ENCODE measurements around the gene GPR160. TPM values are rescaled to one million over a fixed set of nuclear protein-coding genes. Genes with fewer than 3 reads are reported as not detected.

The GPR160 gene
- total and polyA plus RNA-seq, 2 of the 13 experiments (the other 11 are each of a cell fraction or from before 2014, with no cell fraction given), result 12.1 to 23.2 TPM

DNA sequence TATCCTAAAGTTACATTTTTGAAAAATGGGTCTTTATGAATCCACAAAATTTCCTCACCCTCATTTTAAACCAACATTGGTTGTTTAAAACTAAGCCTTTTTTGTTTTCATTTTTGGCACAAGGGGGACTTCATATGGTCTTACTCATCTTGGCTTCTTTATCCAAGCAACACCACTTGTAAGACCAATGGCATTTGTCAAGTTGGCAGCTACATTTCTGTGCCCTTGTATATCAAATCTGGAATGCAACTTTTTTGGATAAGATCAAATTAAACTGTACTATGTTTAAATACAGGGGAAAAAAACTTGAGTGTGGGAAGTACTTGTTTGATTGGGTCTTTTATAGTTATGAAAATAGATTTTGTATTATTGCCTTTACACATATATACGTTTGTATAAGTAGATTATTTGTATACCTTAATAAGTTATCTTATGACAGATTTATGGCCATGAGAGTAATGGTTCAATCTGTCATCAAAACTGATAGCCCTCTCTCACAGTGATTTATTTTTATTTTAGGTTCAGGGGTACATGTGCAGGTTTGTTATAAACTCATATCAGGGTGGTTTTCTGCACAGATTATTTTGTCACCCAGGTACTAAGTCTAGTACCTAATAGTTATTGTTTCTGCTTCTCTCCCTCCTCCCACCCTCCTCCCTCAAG, 43.4 kb downstream of the GPR160 start (continued):
- TF ChIP-seq, protein P1, sequence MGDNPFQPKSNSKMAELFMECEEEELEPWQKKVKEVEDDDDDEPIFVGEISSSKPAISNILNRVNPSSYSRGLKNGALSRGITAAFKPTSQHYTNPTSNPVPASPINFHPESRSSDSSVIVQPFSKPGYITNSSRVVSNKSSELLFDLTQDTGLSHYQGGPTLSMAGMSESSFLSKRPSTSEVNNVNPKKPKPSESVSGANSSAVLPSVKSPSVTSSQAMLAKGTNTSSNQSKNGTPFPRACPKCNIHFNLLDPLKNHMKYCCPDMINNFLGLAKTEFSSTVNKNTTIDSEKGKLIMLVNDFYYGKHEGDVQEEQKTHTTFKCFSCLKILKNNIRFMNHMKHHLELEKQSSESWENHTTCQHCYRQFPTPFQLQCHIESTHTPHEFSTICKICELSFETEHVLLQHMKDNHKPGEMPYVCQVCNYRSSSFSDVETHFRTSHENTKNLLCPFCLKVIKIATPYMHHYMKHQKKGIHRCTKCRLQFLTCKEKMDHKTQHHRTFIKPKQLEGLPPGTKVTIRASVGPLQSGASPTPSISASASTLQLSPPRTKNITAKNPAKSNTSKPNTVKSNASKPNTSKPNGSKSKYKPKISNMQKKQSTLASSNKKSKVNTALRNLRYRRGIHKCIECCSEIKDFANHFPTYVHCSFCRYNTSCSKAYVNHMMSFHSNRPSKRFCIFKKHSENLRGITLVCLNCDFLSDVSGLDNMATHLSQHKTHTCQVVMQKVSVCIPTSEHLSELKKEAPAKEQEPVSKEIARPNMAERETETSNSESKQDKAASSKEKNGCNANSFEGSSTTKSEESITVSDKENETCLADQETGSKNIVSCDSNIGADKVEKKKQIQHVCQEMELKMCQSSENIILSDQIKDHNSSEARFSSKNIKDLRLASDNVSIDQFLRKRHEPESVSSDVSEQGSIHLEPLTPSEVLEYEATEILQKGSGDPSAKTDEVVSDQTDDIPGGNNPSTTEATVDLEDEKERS (CRISPR knock-in tag; IDR thresholded peaks at IDR 0.05), result no peak
- no peak for TF ChIP-seq ZSCAN25 (CRISPR knock-in tag; IDR thresholded peaks at IDR 0.05)
- no peak for TF ChIP-seq FOXJ3 (CRISPR knock-in tag; IDR thresholded peaks at IDR 0.05; ENCODE audit: borderline replicate concordance)

DNA sequence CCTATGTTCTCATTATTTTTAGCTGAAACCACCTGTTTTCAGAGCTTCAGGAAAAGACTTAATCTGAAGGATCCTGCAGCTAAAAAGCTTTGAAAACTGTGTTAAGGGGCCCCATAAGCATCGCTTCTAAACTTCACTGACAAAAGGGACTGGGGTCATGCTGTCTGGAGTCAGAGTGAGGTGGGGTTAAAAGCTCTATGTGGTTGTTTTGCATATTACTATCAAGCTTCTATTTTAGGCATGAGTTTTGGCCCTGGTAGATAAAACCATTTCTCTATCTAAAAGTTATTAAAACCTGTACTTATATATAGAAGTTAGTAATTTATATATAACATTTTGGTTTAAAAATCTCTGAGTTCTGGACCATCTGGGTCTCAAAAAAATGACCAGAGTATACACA, 45.5 kb downstream of the GPR160 start:
- no peaks in the 10 kb centered on the region for H3K9me3 ChIP-seq (ENCODE audit: low read length)
- H3K79me2 ChIP-seq (ENCODE audit: insufficient read depth, low read length), result no peaks in the 10 kb centered on the region
- CTCF ChIA-PET (ENCODE audit: low intra/inter-chr PET ratio, low total read pairs), result no interaction called here
- FAIRE-seq (no peak), DNase-seq (ENCODE audit: low spot score) (no peak), ATAC-seq (no peak)
- in situ Hi-C loops (cut with HindIII; ENCODE audit: extremely low pct_ligation_motif_present, low pct_unique_long_range_greater_than_20kb) (no loop called here), intact Hi-C loops (cut with micrococcal nuclease; ENCODE audit: unreplicated experiment) (no loop called here)
- WGBS (ENCODE audit: low lambda C conversion rate), result 100% methylated on average over 1 of the region's 1 CpG
- no peaks in the 10 kb centered on the region for H3K27me3 ChIP-seq (ENCODE audit: control insufficient read depth in 1 of 2, insufficient read depth in 2 of 2, low read length in 2 of 2)
- H3K4me3 ChIP-seq (replicated peaks in 1 of 3; ENCODE audit: insufficient read depth in 1 of 3, low read depth in 2 of 3, low read length in 3 of 3), result no peak overlapping the region
- H3K9ac ChIP-seq (ENCODE audit: insufficient read depth, low read depth, low read length), result no peak overlapping the region
- no peak overlapping the region for H3K4me2 ChIP-seq (ENCODE audit: low read depth, low read length)
- BruUV-seq (replicated peaks), result no TSS peak
- peaks cover 27% of the 10 kb centered on the region for H3K4me1 ChIP-seq (ENCODE audit: insufficient read depth, low read length)
- no peaks in the 10 kb centered on the region for H4K20me1 ChIP-seq (ENCODE audit: insufficient read depth, low read length)
- peaks cover 3 to 17% of the 10 kb centered on the region in 2 experiments; a peak in 4 of 5 replicates for H3K36me3 ChIP-seq (replicated peaks in 1 of 2; ENCODE audit: control insufficient read depth in 1 of 2, insufficient read depth in 2 of 2, low read length in 2 of 2)
- no peak overlapping the region for H2AFZ ChIP-seq (ENCODE audit: low read length)
- H3K27ac ChIP-seq (ENCODE audit: extremely low read length, insufficient read depth, low read length), result no peak overlapping the region
- POLR2A ChIA-PET, result no interaction called here
- TF ChIP-seq TBL1XR1 (IDR thresholded peaks at IDR 0.05; ENCODE audit: borderline replicate concordance, low read length, partially characterized antibody) (no peak), ASH2L (IDR thresholded peaks at IDR 0.05; ENCODE audit: insufficient read length, low read depth, low read length) (no peak), HNRNPL (IDR thresholded peaks at IDR 0.05; ENCODE audit: low read depth, low read length) (no peak), ZNF644 (CRISPR knock-in tag; IDR thresholded peaks at IDR 0.05; ENCODE audit: low read depth) (no peak), ZNF383 (CRISPR knock-in tag; IDR thresholded peaks at IDR 0.05; ENCODE audit: borderline replicate concordance) (no peak), SMYD3 (CRISPR knock-in tag; IDR thresholded peaks at IDR 0.05) (no peak)
- TF ChIP-seq, protein P2, sequence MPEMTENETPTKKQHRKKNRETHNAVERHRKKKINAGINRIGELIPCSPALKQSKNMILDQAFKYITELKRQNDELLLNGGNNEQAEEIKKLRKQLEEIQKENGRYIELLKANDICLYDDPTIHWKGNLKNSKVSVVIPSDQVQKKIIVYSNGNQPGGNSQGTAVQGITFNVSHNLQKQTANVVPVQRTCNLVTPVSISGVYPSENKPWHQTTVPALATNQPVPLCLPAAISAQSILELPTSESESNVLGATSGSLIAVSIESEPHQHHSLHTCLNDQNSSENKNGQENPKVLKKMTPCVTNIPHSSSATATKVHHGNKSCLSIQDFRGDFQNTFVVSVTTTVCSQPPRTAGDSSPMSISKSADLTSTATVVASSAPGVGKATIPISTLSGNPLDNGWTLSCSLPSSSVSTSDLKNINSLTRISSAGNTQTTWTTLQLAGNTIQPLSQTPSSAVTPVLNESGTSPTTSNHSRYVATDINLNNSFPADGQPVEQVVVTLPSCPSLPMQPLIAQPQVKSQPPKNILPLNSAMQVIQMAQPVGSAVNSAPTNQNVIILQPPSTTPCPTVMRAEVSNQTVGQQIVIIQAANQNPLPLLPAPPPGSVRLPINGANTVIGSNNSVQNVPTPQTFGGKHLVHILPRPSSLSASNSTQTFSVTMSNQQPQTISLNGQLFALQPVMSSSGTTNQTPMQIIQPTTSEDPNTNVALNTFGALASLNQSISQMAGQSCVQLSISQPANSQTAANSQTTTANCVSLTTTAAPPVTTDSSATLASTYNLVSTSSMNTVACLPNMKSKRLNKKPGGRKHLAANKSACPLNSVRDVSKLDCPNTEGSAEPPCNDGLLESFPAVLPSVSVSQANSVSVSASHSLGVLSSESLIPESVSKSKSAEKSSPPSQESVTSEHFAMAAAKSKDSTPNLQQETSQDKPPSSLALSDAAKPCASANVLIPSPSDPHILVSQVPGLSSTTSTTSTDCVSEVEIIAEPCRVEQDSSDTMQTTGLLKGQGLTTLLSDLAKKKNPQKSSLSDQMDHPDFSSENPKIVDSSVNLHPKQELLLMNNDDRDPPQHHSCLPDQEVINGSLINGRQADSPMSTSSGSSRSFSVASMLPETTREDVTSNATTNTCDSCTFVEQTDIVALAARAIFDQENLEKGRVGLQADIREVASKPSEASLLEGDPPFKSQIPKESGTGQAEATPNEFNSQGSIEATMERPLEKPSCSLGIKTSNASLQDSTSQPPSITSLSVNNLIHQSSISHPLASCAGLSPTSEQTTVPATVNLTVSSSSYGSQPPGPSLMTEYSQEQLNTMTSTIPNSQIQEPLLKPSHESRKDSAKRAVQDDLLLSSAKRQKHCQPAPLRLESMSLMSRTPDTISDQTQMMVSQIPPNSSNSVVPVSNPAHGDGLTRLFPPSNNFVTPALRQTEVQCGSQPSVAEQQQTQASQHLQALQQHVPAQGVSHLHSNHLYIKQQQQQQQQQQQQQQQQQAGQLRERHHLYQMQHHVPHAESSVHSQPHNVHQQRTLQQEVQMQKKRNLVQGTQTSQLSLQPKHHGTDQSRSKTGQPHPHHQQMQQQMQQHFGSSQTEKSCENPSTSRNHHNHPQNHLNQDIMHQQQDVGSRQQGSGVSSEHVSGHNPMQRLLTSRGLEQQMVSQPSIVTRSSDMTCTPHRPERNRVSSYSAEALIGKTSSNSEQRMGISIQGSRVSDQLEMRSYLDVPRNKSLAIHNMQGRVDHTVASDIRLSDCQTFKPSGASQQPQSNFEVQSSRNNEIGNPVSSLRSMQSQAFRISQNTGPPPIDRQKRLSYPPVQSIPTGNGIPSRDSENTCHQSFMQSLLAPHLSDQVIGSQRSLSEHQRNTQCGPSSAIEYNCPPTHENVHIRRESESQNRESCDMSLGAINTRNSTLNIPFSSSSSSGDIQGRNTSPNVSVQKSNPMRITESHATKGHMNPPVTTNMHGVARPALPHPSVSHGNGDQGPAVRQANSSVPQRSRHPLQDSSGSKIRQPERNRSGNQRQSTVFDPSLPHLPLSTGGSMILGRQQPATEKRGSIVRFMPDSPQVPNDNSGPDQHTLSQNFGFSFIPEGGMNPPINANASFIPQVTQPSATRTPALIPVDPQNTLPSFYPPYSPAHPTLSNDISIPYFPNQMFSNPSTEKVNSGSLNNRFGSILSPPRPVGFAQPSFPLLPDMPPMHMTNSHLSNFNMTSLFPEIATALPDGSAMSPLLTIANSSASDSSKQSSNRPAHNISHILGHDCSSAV (CRISPR knock-in tag; IDR thresholded peaks at IDR 0.05; ENCODE audit: borderline replicate concordance), result no peak
